Natural killer cell (primary cell): ENCODE results near the gene ACSM3. TPM values are rescaled to one million over a fixed set of nuclear protein-coding genes. Genes with fewer than 3 reads are reported as not detected.

Source experiments
- ATAC-seq, 3 donors: fragments of 150-1000 bp in 2 of 3; fragments of 200-7000 bp in 1 of 3; cut with Tn5 transposase; 1 replicate in 1 of 3; 2 replicates in 2 of 3; pipeline ENCODE4 v1.10.0; 2021; ENCODE audit warnings: mild to moderate bottlenecking in 2 of 3, moderate library complexity in 2 of 3
- DNase-seq, 2 donors: peaks; one replicate each; pipeline versions ENCODE4 v3.0.0 to v3.0.0-alpha.2; 2013 to 2021; ENCODE audit warnings: mixed read lengths in 1 of 2
- H3K27ac ChIP-seq: one replicate; pipeline ENCODE4 v1.5.1; 2013; ENCODE audit warnings: mild to moderate bottlenecking, low read length
- H3K27me3 ChIP-seq: one replicate; pipeline ENCODE4 v1.6.1; 2013; ENCODE audit warnings: low read length; ENCODE audit not compliant: control insufficient read depth, insufficient read depth
- H3K36me3 ChIP-seq: one replicate; pipeline ENCODE4 v1.6.1; 2013; ENCODE audit warnings: low read length; ENCODE audit not compliant: control insufficient read depth, insufficient read depth
- H3K4me1 ChIP-seq: one replicate; pipeline ENCODE4 v1.6.1; 2013; ENCODE audit warnings: low read length; ENCODE audit not compliant: control insufficient read depth, insufficient read depth
- H3K4me3 ChIP-seq: one replicate; pipeline ENCODE4 v1.5.1; 2013; ENCODE audit warnings: low read length
- H3K9me3 ChIP-seq: one replicate; pipeline ENCODE4 v1.6.1; 2013; ENCODE audit warnings: low read length; ENCODE audit not compliant: control insufficient read depth, insufficient read depth
- H3K27ac Mint-ChIP-seq, 2 donors: one replicate each; pipeline ENCODE4 v1.8.0; 2022; ENCODE audit warnings: mild to moderate bottlenecking in 2 of 2, mixed read lengths in 2 of 2, moderate library complexity in 1 of 2
- H3K27me3 Mint-ChIP-seq, 2 donors: one replicate each; pipeline ENCODE4 v1.8.0; 2022; ENCODE audit warnings: low read depth in 2 of 2, mixed read lengths in 2 of 2
- H3K36me3 Mint-ChIP-seq: one replicate; pipeline ENCODE4 v1.8.0; 2022; ENCODE audit warnings: mixed read lengths
- H3K4me1 Mint-ChIP-seq, 2 donors: one replicate each; pipeline ENCODE4 v1.8.0; 2022; ENCODE audit warnings: mixed read lengths in 2 of 2
- H3K4me3 Mint-ChIP-seq: one replicate; pipeline ENCODE4 v1.8.0; 2022; ENCODE audit warnings: mild to moderate bottlenecking, moderate library complexity, mixed read lengths
- H3K9me3 Mint-ChIP-seq, 2 donors: one replicate each; pipeline ENCODE4 v1.8.0; 2022; ENCODE audit warnings: mixed read lengths in 2 of 2
- CTCF ChIP-seq: fragments of 200-600 bp; IDR thresholded peaks from one replicate; pipeline ENCODE4 v1.8.0; 2022; ENCODE audit warnings: antibody characterized with exemption
- WGBS: methylation state at CpG from one replicate; pipeline ENCODE4 v1.1.7; 2013; ENCODE audit warnings: missing lambda C conversion rate; ENCODE audit not compliant: insufficient coverage; 5-methylcytosine and 5-hydroxymethylcytosine counted together
- intact Hi-C: fragments of 100-400 bp; cut with micrococcal nuclease; formaldehyde crosslinking; loops from one replicate; pipeline ENCODE4 v1.14.2; 2022
- total RNA-seq, 4 donors: library from RNA; stranded (reverse); fragments of 120-200 nt in 1 of 4; gene quantifications; one replicate each; pipeline versions ENCODE4 v1.2.3 to v1.2.4, GENCODE V29; 2013 to 2022

The ACSM3 gene
- total RNA-seq, 3 donors from 2014 or later (not counting 1 experiment from before 2014, with no cell fraction given) = 3.7 to 4.4 (median 4.4) TPM

DNA sequence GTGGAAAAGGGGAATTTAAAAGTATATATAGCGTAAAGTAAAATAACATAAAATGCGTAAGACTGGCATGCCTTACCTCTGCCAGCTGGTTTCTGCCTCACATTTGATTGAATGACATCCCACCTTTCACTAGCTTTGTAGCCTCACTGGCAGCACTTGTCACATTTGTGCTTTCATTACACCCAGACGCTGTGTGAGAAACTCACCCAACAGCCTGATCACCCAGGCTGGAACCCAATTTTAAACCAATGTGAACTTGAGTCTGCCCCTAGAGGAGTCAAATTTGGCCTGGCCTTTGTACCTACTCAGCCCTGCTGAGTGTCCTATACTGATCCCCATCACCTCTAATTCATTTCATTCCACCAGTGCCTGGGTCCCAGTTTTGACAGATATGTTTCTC, 17.4 kb upstream of the ACSM3 start:
- no peak overlapping the region for H3K4me3 Mint-ChIP-seq
- no peak overlapping the region for H3K27ac Mint-ChIP-seq
- peaks cover 0 to 6% of the 10 kb centered on the region in 2 donors for H3K4me1 Mint-ChIP-seq
- intact Hi-C loops = no loop called here
- WGBS = 99% methylated on average over 3 of the region's 3 CpGs
- Histone ChIP-seq H3K36me3 (no peaks in the 10 kb centered on the region), H3K4me1 (peaks cover 6% of the 10 kb centered on the region), H3K9me3 (peaks cover 6% of the 10 kb centered on the region), H3K4me3 (no peak overlapping the region), H3K27me3 (no peaks in the 10 kb centered on the region), H3K27ac (no peak overlapping the region)
- DNase-seq (no peak), ATAC-seq (no peak)
- H3K9me3 Mint-ChIP-seq = peaks cover 2 to 7% of the 10 kb centered on the region in 2 donors
- TF ChIP-seq CTCF = no peak
- H3K27me3 Mint-ChIP-seq = no peaks in the 10 kb centered on the region
- peaks cover 11% of the 10 kb centered on the region for H3K36me3 Mint-ChIP-seq

- Histone ChIP-seq H3K27ac (no peak overlapping the region), H3K4me1 (peaks cover 1% of the 10 kb centered on the region), H3K36me3 (no peaks in the 10 kb centered on the region), H3K27me3 (no peaks in the 10 kb centered on the region), H3K4me3 (no peak overlapping the region), H3K9me3 (peaks cover 6% of the 10 kb centered on the region)
- ATAC-seq (no peak), DNase-seq (no peak)
- intact Hi-C loops = no loop called here
- H3K27me3 Mint-ChIP-seq = peaks cover 0 to 2% of the 10 kb centered on the region in 2 donors
- peaks cover 11% of the 10 kb centered on the region for H3K36me3 Mint-ChIP-seq
- H3K9me3 Mint-ChIP-seq = peaks cover 2 to 7% of the 10 kb centered on the region in 2 donors
- H3K4me1 Mint-ChIP-seq = no peaks in the 10 kb centered on the region
- WGBS = 67% methylated on average over 4 of the region's 4 CpGs
- H3K27ac Mint-ChIP-seq = no peak overlapping the region
- no peak overlapping the region for H3K4me3 Mint-ChIP-seq
- TF ChIP-seq CTCF = no peak
These were observed 16.6 kb upstream of the ACSM3 start for GRCh38 chr16:20747030-20747816.

DNA sequence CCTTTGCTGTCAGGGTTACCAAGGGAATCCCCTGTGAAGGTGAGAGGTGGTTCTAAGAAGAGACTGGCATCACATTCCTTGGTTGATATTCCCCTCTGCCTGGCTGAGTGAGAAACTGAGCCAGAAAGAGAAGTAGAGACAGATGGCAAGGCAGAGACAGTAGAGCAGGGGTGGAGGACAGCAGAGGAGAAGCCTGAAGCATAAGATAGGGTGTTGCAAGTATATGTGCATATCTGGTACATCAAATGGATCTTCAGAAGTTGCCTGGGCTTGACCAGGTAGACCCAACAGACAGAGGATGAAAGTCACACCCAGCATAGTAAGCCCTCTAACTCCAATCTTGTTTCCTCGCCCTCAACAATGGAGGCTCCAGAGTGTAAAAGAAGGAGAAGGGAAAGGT, 14.3 kb upstream of the ACSM3 start:
- peaks cover 5 to 9% of the 10 kb centered on the region in 2 donors for H3K27me3 Mint-ChIP-seq
- H3K4me3 ChIP-seq = no peak overlapping the region
- H3K4me3 Mint-ChIP-seq = no peak overlapping the region
- TF ChIP-seq CTCF = no peak
- intact Hi-C loops = no loop called here
- DNase-seq (no peak), ATAC-seq (no peak)
- WGBS = no CpG with 5 or more reads among the region's 1 CpG
- H3K4me1 ChIP-seq = no peaks in the 10 kb centered on the region
- H3K27ac Mint-ChIP-seq = no peak overlapping the region
- H3K27me3 ChIP-seq = peaks cover 2% of the 10 kb centered on the region
- peaks cover 11% of the 10 kb centered on the region for H3K36me3 Mint-ChIP-seq
- peaks cover 2 to 11% of the 10 kb centered on the region in 2 donors for H3K9me3 Mint-ChIP-seq
- H3K9me3 ChIP-seq = peaks cover 6% of the 10 kb centered on the region
- H3K27ac ChIP-seq = no peak overlapping the region
- no peaks in the 10 kb centered on the region for H3K36me3 ChIP-seq
- H3K4me1 Mint-ChIP-seq = no peaks in the 10 kb centered on the region

GRCh38 chr16:20750558-20750957, 13.3 kb upstream of the ACSM3 start:
- intact Hi-C loops = no loop called here
- WGBS = 80% methylated on average over 1 of the region's 1 CpG
- Mint-ChIP-seq H3K4me1 (no peaks in the 10 kb centered on the region), H3K27ac (no peak overlapping the region), H3K36me3 (peaks cover 11% of the 10 kb centered on the region), H3K9me3 (peaks cover 2 to 14% of the 10 kb centered on the region in 2 donors), H3K4me3 (no peak overlapping the region), H3K27me3 (peaks cover 5 to 9% of the 10 kb centered on the region in 2 donors)
- ATAC-seq (no peak), DNase-seq (no peak)
- Histone ChIP-seq H3K27ac (no peak overlapping the region), H3K36me3 (no peaks in the 10 kb centered on the region), H3K4me3 (no peak overlapping the region), H3K4me1 (no peaks in the 10 kb centered on the region), H3K27me3 (peaks cover 2% of the 10 kb centered on the region), H3K9me3 (peaks cover 9% of the 10 kb centered on the region)
- no peak for TF ChIP-seq CTCF
